GM21723 (cell line): ENCODE measurements around the gene ATF7.

ENCODE experiments used
- ATAC-seq: cut with Tn5 transposase; IDR thresholded peaks from one replicate; pipeline ENCODE4 v1.9.1; 2021; ENCODE audit warnings: mild to moderate bottlenecking, moderate library complexity; ENCODE audit not compliant: unreplicated experiment

Gene ATF7

DNA sequence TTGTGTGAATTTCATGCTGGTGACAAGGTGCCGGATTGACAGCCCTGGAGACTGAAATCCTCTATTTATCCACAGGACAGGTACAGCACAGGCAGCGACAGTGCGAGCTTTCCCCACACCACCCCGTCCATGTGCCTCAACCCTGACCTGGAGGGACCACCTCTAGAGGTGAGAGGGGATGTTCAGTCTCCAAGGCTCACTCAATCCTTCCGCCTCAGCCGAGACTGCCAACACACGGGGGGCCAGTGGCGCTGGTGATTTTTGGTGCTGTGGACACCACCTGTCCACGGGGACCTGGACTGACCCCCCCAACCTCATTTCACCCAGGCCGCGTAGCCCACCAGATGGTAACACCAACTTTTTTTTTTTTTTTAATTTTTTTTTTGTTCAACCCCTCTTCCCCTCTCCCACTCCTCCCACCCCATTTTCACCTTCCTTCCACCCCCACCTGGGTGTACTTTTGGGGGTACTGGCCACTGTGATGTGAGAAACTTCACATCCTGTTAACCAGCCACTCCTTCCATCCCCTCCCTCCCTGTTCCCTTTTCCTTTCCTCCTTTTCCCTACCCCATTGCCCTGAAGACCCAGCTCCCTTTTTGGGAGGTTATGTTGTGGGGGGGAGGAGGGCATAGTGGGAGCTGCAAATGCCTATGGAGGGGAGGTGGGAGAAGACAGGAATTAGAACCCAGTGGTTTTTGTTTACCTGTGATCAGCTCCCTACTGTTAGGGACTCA, 161.3 kb downstream of the ATF7 start:
- no peak for ATAC-seq

DNA sequence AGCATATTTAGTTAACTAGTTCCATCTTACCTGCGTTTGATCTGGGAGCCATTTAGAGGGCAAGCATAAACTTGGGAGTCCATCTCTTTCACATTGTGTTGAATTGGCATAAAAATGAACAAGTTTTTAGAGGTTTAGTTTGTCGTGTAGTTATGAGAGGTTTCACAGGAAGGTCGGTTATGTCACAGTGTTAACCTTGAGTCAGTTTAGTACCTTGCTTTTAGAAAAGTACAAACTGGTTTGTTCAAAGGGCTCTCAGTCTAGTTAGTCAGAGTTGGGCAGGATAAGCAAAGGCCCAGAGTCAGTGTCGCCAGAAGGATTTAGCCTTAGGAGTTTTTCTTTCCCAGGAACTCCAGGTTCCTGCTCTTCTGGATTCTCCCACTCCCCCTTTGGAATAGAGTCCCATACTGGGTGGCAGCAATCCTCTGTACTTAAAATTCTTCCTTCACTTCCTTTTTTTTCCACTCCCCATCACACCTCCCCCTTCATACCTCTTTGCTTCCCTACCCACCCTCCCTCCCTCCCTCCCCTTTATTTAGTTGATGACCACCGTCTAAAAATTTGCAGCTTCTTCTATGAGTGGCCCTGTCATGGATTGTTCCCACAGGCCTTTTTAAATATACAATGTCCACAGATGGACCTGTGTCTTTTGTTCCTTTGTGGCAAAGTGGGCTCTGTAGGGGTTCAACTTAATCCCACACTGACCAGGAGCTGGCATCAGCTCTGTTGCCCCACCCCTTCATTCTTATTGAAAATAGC, 162.2 kb downstream of the ATF7 start:
- ATAC-seq = no peak

DNA sequence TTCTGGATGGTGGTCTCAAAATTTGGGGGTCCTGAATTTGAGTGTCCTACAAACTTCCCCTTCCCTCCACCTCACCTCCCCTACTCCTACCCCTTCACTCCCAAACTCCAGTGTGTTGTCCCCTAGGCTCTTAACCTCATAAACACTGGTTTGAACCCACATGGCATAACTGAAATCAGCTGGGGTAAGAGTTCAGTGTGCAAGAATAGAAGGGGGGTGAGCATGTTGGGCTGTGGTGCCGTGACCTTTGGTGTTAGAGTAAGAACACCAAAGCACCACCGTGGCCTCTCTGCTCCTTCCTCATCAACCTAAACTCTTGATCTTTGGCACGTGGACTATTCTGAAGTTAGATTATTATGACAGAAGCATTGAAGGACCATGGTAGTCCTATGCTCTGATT, 163.2 kb downstream of the ATF7 start:
- no peak for ATAC-seq

DNA sequence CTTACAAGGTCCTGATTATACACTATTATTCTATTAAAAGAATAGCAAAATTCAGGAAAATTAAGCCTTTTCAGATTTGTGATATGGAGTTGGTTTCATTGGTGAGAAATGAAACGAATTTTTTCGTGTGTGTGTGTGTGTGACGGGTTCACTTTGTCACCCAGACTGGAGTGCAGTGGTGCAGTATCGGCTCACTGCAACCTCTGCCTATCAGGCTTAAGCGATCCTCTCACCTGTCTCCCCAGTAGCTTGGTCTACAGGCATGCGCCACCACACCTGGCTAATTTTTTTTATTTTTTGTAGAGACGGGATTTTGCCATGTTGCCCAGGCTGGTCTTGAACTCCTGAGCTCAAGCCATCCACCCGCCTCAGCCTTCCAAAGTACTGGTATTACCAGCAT, 164.6 kb downstream of the ATF7 start:
- ATAC-seq = no peak

DNA sequence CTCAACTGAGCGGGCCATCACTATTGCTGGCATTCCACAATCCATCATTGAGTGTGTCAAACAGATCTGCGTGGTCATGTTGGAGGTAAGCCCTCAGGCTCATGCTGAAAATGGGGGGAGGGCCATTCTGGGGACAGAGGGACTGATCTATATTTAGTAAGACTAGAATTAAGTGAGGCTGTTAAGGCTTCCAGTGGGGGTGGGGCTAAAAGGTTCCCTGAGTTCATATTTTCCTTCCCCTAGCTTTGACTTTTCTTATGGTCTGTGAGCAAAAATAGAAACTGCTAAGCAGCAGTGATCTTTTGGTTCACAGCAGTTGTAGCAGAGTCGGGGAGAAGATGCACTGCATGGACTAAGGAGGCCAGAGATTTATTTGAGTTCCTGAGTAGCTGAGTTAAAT, 165.1 kb downstream of the ATF7 start:
- ATAC-seq = no peak

DNA sequence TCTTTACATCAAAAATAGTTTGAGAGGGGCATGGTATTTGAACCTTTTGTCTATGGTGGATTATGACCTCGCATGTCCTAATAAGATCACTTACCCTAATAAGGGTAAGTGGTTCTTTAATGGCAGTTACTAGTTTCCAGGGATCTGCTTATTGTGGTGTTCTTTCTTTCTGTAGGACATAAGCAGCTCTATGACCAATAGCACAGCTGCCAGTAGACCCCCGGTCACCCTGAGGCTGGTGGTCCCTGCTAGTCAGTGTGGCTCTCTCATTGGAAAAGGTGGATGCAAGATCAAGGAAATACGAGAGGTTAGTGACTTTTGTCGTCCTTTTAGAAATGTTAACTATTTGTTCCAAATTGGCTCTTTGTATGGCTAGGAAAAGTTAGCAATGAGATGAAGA, 167.1 kb downstream of the ATF7 start:
- no peak for ATAC-seq
